GM18517 (cell line): ENCODE measurements around the gene RPS16.

ENCODE experiments used
- ATAC-seq: cut with Tn5 transposase; IDR thresholded peaks from one replicate; pipeline ENCODE4 v1.9.1; 2021; ENCODE audit warnings: mild to moderate bottlenecking, moderate library complexity; ENCODE audit not compliant: unreplicated experiment

RPS16 gene

DNA sequence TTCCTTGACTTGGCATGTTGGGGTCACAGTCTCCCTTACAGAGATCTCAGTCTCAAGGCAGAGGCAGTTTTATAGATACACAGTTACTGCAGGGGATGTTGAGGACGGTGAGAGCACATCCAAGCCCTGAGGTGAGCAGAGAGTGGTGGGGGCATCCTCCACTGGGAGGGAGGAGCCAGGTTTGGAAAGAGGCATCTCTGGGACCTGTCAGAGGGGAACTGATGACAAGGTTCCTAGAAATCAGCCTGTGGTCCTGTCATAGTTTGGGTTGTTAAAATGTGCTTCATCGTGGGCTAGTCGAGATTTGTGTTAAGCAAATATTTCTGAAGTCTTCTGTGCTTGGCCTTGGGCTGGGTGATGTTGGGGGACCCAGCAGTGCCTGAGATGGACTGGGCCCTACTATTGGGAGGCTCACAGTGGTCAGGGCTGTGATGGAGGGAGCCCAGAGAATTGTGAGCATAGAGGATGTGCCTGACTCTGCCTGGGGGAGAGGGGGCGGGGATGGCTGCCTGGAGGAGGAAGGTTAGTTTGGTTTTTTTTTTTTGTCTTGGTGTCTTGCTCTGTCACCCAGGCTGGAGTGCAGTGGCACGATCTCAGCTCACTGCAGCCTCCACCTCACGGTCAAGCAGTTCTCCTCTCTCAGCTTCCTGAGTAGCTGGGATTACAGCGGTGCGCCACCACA is 13.5 kb upstream of the RPS16 start:
- no peak for ATAC-seq

DNA sequence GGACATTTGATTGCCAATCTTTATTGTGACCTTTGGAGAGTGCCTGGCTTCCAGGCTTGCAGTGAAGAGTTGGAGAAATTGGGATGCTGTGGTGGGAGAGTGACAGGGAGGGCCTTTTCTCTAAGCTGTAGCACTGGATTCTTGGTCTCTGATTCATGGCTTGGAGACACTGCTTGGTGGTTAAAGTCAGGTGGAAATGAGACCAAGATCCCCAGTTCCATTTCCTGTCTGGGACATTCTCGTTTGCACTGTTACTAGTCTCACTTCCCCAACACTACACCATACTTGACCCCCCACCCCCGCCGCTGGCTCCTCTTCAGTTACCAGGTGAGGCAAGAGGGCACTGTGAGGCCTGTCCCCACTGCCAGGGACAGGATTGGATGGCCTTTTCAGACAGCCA is 12.5 kb upstream of the RPS16 start:
- no peak for ATAC-seq

DNA sequence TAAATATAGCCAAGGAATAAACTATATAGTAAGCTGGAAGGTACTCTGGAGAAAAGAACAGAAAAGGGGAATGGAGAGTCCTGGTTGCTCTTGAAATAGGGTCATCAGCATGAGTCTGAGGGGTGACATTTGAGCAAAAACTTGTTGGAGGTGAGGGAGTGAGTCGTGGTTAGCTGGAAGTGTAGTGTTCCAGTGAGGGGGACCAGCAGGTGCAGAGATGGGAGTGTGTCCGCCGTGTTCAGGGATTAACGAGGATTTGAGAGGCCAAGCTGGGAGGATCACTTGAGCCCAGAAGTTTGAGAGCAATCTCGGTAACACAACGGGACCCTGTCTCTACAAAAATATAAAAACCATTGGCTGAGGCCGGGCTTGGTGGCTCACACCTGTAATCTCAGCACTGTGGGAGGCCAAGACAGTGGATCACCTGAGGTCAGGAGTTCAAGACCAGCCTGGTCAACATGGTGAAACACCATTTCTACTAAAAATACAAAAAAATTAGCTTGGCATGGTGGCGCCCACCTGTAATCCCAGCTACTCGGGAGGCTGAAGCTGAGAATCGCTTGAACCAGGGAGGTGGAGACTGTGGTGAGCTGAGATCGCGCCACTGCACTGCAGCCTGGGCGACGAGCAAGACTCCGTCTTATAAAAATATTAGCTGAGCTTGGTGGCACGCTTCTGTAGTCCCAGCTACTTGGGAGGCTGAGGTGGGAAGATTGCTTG is 10.8 kb upstream of the RPS16 start:
- no peak for ATAC-seq

DNA sequence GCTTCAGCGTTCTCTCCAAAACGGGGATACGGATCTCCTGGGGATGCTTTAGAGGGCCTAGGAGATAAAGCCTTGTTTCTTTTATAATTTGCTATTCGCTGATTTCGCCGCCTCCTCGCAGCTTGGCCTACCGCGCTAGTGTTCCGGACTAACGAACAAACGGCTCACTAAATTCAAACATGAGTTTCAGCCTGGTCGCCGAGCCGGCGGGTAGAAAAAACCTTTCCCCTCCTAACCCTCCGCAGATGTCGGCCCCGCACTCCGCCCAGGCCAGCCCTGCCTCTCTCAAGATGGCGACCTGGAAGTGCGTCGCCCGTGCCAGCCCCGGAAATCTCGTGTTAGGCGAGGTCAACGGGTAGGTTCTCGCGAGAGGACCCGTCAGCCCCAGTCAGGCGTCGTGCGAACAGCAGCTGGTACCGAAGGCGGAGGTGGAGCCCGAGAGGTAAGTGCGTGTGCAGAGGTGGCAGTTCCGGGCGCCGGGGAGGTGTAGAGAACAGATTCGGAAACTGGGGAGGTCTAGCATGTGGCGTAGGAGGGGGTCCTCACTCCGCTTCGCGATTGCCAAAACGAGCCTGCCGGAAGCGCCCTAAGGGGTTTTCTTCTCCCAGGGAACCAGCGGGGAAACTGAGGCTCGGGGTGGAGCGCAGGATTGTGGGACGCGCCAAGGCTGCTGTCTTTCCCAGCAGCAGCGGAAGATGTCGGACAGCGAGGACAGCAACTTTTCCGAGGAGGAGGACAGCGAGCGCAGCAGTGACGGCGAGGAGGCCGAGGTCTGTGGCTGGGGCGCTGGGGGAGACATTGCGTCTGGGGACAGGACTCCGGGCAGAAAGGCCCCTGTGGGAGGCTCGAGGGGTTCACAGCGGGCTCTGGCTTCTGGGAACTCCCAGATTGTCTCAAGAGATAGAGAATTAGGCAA is 9.7 kb upstream of the RPS16 start, which contains the start of gene SUPT5H:
TSS of gene SUPT5H (plus strand) at position 387 of the 916 bp plus-strand sequence. CDS start at position 696, 309 bp downstream.
- ATAC-seq = peak; percentile 73

DNA sequence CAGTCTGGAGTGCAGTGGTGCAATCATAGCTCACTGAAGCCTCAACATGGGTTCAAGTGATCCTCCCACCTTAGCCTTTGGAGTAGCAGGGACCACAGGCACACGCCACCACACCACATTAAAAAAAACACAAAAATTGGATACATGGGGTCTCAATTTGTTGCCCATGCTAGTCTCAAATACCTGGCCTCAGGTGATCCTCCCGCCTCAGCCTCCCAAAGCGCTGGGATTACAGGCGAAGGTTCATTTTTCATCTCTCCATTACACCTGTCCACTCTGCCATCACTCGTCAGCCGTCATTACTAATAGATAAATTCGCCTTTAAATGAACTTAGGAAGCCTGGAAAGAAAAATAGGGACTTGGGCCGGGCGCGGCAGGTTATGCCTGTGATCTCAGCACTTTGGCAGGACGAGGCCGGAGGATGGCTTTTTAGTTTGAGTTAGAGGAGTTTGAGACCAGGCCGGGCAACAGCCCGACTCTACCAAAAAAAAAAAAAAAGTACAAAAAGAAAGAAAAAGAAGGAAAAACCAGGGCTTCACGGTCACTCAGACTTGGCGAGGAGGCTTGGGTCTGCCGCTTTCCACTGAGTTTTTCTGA is 8.9 kb upstream of the RPS16 start:
- no peak for ATAC-seq

DNA sequence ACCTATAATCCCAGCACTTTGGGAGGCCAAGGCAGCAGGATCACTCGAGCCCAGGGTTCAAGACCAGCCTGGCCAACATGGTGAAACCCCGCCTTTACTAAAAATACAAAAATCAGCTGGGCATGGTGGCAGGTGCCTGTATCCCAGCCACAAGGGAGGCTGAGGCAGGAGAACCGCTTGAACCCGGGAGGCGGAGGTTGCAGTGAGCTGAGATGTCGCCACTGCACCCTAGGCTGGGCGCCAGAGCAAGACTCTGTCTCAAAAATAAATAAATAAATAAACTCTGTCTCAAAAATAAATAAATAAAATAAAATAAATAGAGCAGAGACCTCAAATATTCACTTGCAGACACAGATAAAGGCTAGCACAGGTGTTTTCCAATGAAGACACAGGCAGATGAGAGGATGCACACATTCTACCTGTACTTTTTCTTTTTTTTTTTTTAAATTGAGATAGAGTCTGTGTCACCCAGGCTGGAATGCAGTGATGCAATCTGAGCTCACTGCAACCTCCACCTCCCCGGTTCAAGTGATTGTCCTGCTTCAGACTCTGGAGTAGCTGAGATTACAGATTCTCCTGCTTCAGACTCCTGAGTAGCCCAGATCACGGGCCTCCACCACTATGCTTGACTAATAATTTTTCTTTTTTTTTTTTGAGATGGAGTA is 2.7 kb upstream of the RPS16 start:
- ATAC-seq = no peak

DNA sequence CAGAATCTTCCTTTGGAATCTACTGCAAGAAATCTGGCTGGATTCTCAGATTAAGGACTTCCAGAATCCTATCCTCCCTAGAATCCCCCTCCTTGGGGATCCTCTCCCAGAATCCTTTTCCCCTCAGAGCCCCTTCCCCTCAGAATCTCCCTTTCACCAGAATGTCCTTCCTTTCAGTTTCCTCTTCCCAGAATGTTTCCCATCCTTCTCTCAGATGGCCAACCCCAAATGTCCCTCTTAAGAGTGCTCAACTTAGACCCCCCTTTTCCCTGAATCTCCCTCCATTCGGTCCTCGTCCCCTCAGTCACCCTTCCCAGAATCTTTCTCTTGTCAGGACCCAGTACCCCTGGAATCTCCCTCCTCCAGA is 584 bp upstream of the RPS16 start:
- ATAC-seq = no peak

DNA sequence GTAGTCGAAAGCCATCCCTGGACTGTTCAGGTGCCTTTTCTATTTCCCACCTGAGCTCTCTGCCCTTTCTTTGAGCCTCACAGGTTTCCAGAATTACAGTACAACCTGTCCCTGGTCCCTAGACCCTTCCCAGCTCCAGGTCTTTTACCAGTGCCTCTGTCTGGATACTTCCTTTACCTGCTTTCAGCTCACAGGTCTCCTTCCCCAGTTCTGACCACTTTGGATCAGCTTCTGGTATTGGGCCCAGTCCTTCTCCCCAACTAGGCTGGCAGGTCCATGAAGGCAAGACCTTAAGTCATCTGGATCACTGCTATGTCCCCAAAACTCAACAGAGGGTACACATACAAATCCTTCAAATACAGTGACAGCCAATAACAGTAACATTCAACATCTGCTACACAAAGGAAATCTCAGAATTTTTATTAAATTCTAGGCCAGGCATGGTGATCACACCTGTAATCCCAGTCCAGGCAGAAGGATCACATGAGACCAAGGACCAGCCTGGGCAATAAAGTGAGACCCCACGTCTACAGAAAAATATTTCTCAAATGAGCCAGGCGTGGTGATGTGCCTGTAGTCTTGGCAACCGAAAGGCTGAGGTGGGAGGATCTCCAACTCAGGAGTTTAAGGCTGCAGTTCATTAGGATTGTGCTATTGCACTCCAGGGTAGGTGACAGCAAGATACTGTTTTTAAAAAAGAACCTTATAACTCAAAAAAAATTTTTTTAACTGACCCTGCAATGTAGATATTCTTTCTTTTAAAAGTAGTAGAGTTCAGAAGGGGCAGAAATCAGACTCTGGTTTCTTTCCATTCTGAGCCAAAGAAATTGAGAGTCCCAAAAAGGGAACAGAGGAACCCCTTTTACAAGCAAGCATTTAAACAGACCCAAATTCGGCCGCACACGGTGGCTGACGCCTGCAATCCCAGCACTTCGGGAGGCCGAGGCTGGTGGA is 1.3 kb downstream of the RPS16 start:
- no peak for ATAC-seq

DNA sequence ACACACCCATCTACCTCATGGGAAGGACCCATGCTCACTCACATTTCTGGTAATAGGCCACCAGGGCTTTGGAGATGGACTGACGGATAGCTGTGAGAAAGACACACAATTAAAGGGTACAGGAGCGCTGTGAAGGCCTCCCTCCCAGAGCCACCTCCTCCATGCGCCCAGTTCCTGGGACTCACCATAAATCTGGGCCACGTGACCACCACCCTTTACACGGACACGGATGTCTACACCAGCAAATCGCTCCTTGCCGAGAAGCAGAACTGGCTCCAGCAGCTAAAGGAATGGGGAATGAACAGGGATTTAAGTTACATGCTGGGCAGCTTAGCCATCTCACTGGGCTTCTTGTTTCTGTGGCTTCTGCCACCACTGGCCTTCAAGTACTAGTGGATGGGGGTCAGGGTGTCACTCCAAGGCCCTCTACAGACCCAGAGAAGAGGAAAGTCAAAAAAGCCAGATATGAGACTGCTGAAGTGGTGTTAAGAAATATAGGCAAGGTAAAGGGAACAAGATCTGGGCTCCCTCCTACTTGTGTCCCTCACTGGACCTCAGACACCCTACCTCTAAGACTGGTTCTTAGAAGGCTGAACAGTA is 2.2 kb downstream of the RPS16 start:
- ATAC-seq = no peak

DNA sequence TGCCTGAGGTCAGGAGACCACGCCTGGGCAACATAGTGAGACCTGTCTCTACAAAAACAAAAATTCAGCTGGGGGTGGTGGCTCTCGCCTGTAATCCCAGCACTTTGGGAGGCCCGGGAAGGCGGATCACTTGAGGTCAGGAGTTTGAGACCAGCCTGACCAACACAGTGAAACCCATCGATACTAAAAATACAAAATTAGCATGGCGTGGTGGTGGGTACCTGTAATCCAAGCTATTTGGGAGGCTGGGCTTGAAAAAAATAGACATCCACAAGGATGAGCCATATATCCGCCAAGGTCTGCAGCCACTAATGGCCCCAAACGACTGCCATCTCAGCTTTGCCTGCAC is 3.1 kb downstream of the RPS16 start:
- ATAC-seq = no peak

DNA sequence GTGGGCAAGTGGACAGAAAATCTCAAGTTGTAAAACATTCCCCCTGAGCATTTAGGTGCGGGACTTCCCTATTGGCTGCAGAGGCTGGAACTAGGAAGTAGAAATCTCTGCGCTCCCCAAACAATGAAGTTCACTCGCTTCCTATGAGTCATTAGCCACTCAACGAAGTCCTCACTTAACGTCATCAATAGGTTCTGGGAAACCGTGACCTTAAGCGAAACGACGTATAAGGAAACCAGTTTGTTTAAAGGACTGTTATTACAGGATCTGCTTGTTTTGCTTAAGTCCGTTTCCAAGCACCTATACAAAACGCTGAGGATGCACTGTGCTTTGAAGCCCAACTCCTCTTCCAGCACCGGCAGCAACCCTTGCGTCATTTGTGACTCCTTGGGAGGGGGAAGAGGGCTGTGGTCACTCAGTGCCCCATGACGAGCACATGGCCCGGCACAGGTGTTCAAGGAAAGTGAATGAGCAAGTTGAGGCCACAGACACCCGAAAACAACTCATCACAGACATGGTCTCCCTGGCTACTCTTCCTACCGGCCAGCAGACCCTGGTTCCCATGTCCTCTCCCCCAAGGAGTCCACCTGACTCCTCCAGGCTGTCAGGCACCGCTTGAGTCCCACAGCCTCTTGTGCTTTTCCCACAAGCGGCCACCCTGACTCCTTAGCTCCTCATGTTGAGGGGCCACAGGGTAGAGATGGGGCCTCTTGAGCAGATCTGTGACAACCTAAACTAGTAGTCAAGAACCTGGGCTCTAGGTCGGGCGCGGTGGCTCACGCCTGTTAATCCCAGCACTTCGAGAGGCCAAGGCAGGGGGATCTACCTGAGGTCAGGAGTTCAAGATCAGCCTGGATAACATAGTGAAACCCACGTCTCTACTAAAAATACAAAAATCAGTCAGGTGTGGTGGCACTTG is 4.8 kb downstream of the RPS16 start:
- ATAC-seq = no peak

DNA sequence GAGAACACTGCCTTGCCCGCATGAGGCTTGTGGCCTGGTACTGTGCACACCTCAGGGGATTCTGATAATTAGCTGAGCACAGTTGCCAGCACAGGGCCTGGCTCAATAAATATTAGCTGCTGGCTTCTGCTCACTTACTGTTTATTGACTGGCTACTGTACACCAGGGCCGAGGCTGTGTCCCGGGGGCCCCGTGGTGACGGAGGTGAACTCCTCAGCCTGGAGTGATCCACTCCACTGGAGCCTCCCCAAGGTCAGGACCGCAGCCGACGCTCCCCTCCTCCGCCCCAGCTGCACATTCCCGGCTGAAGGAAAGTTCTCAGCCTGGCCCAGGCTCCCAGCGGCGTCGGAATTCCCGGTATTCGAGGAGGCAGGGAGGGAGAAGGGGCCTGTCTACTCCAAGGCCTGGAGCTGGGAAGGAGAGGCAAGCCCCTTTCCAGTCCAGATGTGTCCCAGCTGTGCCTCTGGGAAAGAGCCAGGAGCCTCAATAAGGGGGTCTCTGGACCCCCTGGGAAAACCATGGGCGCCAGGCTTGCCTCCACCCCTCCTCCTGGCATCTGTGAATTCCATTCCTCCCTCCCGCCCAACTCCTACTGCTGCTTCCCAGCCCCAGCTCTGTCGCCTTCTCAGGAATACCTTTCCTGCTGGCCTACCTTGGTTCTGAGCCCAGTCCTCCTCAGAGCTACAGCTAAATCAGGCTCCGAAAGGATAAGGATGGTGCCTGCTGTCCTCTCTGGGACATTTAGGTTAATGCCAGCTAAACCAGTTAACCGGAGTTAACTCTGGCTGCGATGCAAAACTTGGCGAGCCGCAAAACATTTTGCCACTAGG is 7.3 kb downstream of the RPS16 start:
- ATAC-seq = no peak

DNA sequence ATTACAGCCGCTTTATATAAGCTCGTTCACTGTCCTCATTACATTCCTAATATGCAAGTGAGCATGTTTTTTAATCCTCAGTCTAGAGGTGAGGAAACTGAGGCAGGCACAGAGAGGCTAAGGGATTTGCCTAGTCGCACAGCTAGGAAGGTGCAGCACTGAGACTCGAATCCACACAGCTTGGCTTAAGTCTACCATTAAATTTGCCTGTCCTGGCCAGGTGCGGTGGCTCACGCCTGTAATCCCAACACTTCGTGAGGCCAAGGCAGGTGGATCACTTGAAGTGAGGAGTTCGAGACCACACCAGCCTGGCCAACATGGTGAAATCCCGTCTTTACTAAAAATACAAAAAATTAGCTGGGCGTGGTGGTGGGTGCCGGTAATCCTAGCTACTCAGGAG is 8.0 kb downstream of the RPS16 start:
- no peak for ATAC-seq

DNA sequence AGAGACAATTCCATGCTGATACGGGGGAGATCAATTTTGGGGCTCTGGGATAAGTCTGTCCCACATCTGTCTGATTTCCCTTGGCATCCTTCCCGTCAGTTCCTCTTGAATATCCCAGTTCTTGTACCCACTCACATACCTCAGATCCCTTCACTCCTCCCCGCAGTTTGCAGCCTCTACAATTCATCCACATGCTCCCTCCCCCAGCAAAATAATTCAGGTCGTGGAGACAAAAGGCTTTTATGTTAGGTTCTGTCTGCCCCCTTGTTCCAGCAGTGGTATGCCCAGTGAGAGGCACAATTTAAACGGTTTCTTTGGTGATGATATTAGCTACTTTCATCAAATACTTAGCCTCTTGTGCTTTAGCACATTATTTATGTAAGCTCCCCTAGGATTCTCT is 9.6 kb downstream of the RPS16 start:
- ATAC-seq = no peak

DNA sequence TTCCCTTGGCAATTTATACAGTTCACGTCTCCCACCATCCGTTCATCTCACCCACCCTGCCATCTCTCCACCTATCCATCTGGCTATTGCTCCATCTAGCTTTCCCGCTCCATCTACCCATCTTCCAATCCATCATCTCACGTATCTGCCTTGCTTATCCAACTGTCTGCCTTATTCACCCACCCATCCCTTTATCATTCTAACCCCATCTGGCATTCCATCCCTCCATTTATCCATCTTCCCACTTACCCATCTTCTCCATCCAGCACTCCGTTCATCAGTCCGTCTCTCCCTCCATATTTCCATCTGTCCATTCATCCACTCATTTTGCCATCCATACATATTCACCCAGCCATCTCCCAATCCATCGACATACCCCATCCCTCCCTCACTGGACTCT is 10.0 kb downstream of the RPS16 start:
- ATAC-seq = no peak

DNA sequence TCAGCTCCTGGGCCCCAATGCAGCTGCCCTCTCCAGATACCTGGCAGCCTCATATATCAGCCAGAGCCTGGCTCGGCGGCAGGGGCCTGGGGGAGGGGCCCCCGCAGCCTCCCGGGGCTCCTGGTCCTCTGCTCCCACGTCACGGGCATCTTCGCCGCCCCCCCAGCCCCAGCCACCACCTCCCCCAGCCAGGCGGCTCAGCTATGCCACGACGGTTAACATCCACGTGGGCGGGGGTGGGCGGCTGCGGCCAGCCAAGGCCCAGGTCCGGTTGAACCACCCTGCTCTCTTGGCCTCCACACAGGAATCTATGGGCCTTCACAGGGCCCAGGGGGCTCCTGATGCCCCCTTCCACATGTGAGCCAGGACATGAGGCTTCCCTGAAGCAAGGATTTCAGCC is 10.8 kb downstream of the RPS16 start:
- no peak for ATAC-seq
